ENCODE results near the gene WDR87. TPM values are rescaled to one million over a fixed set of nuclear protein-coding genes. Genes with fewer than 3 reads are reported as not detected.

WDR87 gene
- polyA plus RNA-seq, 3 donors: not detected

GRCh38 chr19:37954421-37954874, 48.1 kb upstream of the WDR87 start:
- no peak overlapping the region for H3K27ac ChIP-seq (ENCODE audit: low read depth in 1 of 2, low read length in 2 of 2)
- peaks cover 17 to 26% of the 10 kb centered on the region in 2 donors for H3K4me1 ChIP-seq (ENCODE audit: control insufficient read depth in 1 of 2, insufficient read depth in 2 of 2, low read length in 2 of 2)
- Mint-ChIP-seq H3K4me3 (no peak overlapping the region), H3K27me3 (ENCODE audit: low read depth in 3 of 3) (no peaks in the 10 kb centered on the region), H3K36me3 (no peaks in the 10 kb centered on the region), H3K27ac (no peak overlapping the region), H3K9me3 (peaks cover 0 to 5% (median 0%) of the 10 kb centered on the region in 7 donors), H3K4me1 (peaks cover 27% of the 10 kb centered on the region)
- intact Hi-C loops (cut with micrococcal nuclease): no loop called here
- peaks cover 4% of the 10 kb centered on the region for H3K79me2 ChIP-seq (ENCODE audit: insufficient read depth, low read length)
- H3K27me3 ChIP-seq (ENCODE audit: control insufficient read depth in 2 of 2, insufficient read depth in 2 of 2, low read length in 2 of 2): no peaks in the 10 kb centered on the region
- H3K9me3 ChIP-seq (replicated peaks in 1 of 2; ENCODE audit: control insufficient read depth in 1 of 2, insufficient read depth in 1 of 2, low read length in 2 of 2): no peaks in the 10 kb centered on the region
- no peaks in the 10 kb centered on the region for H3K36me3 ChIP-seq (replicated peaks in 1 of 2; ENCODE audit: control insufficient read depth in 1 of 2, insufficient read depth in 2 of 2, low read length in 2 of 2)
- no peak overlapping the region for H3K4me2 ChIP-seq (replicated peaks; ENCODE audit: extremely low read depth, low read length, poor library complexity, severe bottlenecking)
- peaks cover 4% of the 10 kb centered on the region for H4K20me1 ChIP-seq (ENCODE audit: insufficient read depth, low read length)
- H3K9ac ChIP-seq (ENCODE audit: insufficient read depth, low read length, poor library complexity, severe bottlenecking): no peak overlapping the region
- 47% methylated on average over 6 of the region's 10 CpGs for WGBS (ENCODE audit: insufficient coverage)
- no peak for DNase-seq
- H3K4me3 ChIP-seq (replicated peaks in 1 of 3; ENCODE audit: low read depth in 2 of 3, low read length in 3 of 3): no peak overlapping the region
- no peak overlapping the region for H2AFZ ChIP-seq (ENCODE audit: insufficient read depth, low read depth, low read length, poor library complexity, severe bottlenecking)
- no peak for TF ChIP-seq CTCF (IDR thresholded peaks at IDR 0.05)

GRCh38 chr19:37953918-37954303, 47.5 kb upstream of the WDR87 start:
- no peak overlapping the region for H3K4me3 Mint-ChIP-seq
- Histone ChIP-seq H3K27ac (ENCODE audit: low read depth in 1 of 2, low read length in 2 of 2) (no peak overlapping the region), H3K36me3 (replicated peaks in 1 of 2; ENCODE audit: control insufficient read depth in 1 of 2, insufficient read depth in 2 of 2, low read length in 2 of 2) (no peaks in the 10 kb centered on the region), H4K20me1 (ENCODE audit: insufficient read depth, low read length) (peaks cover 4% of the 10 kb centered on the region), H3K9ac (ENCODE audit: insufficient read depth, low read length, poor library complexity, severe bottlenecking) (no peak overlapping the region), H3K4me2 (replicated peaks; ENCODE audit: extremely low read depth, low read length, poor library complexity, severe bottlenecking) (no peak overlapping the region), H3K27me3 (ENCODE audit: control insufficient read depth in 2 of 2, insufficient read depth in 2 of 2, low read length in 2 of 2) (no peaks in the 10 kb centered on the region), H3K9me3 (replicated peaks in 1 of 2; ENCODE audit: control insufficient read depth in 1 of 2, insufficient read depth in 1 of 2, low read length in 2 of 2) (no peaks in the 10 kb centered on the region), H2AFZ (ENCODE audit: insufficient read depth, low read depth, low read length, poor library complexity, severe bottlenecking) (no peak overlapping the region), H3K79me2 (ENCODE audit: insufficient read depth, low read length) (peaks cover 4% of the 10 kb centered on the region), H3K4me3 (replicated peaks in 1 of 3; ENCODE audit: low read depth in 2 of 3, low read length in 3 of 3) (no peak overlapping the region), H3K4me1 (ENCODE audit: control insufficient read depth in 1 of 2, insufficient read depth in 2 of 2, low read length in 2 of 2) (peaks cover 17 to 26% of the 10 kb centered on the region in 2 donors)
- intact Hi-C loops (cut with micrococcal nuclease): no loop called here
- no peak overlapping the region for H3K27ac Mint-ChIP-seq
- no peak for DNase-seq
- H3K4me1 Mint-ChIP-seq: peaks cover 25% of the 10 kb centered on the region
- peaks cover 0 to 5% (median 0%) of the 10 kb centered on the region in 7 donors for H3K9me3 Mint-ChIP-seq
- no peaks in the 10 kb centered on the region for H3K27me3 Mint-ChIP-seq (ENCODE audit: low read depth in 3 of 3)
- TF ChIP-seq CTCF (IDR thresholded peaks at IDR 0.05): no peak
- H3K36me3 Mint-ChIP-seq: no peaks in the 10 kb centered on the region
- no CpG with 5 or more reads among the region's 1 CpG for WGBS (ENCODE audit: insufficient coverage)

All from CD14-positive monocyte (primary cell).